ENCODE results near the gene TFEC.

- no peak for TF ChIP-seq YY1 (IDR thresholded peaks at IDR 0.05)
- TF ChIP-seq SP1 (IDR thresholded peaks at IDR 0.05), result no peak
- TF ChIP-seq CTCF (IDR thresholded peaks at IDR 0.05; ENCODE audit: low read depth, low read length, missing input control), result no peak
- TF ChIP-seq TAF1 (conservative IDR thresholded peaks at IDR 0.05), result no peak
- TF ChIP-seq ZBTB33 (IDR thresholded peaks at IDR 0.05), result no peak
- no peak for TF ChIP-seq REST (IDR thresholded peaks at IDR 0.05)
- no peak for TF ChIP-seq MAX (IDR thresholded peaks at IDR 0.05)
These were observed 41.1 kb upstream of the TFEC start for GRCh38 chr7:116071629-116072028.

Data from liver (tissue), 3 donors.